Thoracic aorta (tissue), 2 donors: ENCODE measurements around the gene ADGRL3. TPM values are rescaled to one million over a fixed set of nuclear protein-coding genes. Genes with fewer than 3 reads are reported as not detected.

Source experiments
- ATAC-seq: fragments of 150-250 bp; one replicate; pipeline ENCODE4 v1.8.0; 2017; ENCODE audit warnings: low read depth; ENCODE audit not compliant: insufficient number of reproducible peaks, low FRiP score
- DNase-seq: peaks from one replicate; pipeline ENCODE4 v3.0.0-alpha.2; 2020; ENCODE audit warnings: low spot score
- H3K27ac ChIP-seq, 2 donors: fragments of 200-600 bp; sonication (generic); 1 replicate in 1 of 2; 2 replicates in 1 of 2; pipeline ENCODE4 v1.5.1; 2016; ENCODE audit warnings: mild to moderate bottlenecking in 2 of 2, moderate library complexity in 2 of 2
- H3K27me3 ChIP-seq: fragments of 200-600 bp; sonication (generic); replicated peaks from 2 replicates; pipeline ENCODE4 v1.6.0; 2016; ENCODE audit warnings: mild to moderate bottlenecking; ENCODE audit not compliant: insufficient read depth
- H3K36me3 ChIP-seq: fragments of 200-600 bp; sonication (generic); one replicate; pipeline ENCODE4 v1.5.1; 2016
- H3K4me1 ChIP-seq, 2 donors: fragments of 200-600 bp; sonication (generic); 1 replicate in 1 of 2; 2 replicates in 1 of 2; pipeline versions ENCODE4 v1.5.1 to v1.6.0; 2016; ENCODE audit warnings: low read depth in 2 of 2, mild to moderate bottlenecking in 1 of 2; ENCODE audit not compliant: control insufficient read depth in 1 of 2
- H3K4me3 ChIP-seq: fragments of 200-600 bp; sonication (generic); 2 replicates; pipeline ENCODE4 v1.5.1; 2016; ENCODE audit warnings: mild to moderate bottlenecking
- H3K9me3 ChIP-seq: fragments of 200-600 bp; sonication (generic); 2 replicates; pipeline ENCODE4 v1.5.1; 2016
- total RNA-seq, 2 donors: library from RNA; depleted of rRNA; stranded (reverse); fragments of >200 nt; gene quantifications; one replicate each; pipeline versions ENCODE4 v1.1.0 to v1.2.3, GENCODE V29; 2016
- TF ChIP-seq, protein P1 (sequence below): fragments of 200-600 bp; sonication (generic); IDR thresholded peaks from one replicate; pipeline ENCODE4 v1.5.1; 2019; ENCODE audit warnings: antibody characterized with exemption

Gene ADGRL3
- total RNA-seq, 2 donors from 2014 or later = 17.5 to 18.1 TPM

DNA sequence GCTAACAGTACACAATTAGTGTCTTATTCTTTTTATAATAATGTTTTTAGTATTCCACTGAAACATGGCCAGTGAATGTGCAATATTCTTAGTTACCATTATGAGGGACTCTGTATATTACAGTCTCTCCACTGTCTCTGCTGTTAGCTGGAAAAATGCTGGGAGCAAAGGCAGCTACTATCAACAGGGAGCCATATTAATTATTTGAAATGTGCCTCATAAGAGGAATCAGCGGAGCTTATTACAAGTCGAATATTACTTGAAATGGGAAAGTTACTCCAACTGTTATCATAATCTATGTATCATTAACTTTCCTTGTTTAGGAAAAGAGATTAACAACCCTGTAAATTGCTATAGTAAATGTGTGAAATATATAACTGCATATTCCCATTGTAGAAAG, 612.0 kb downstream of the ADGRL3 start:
- no peak for ATAC-seq
- TF ChIP-seq, protein P1, sequence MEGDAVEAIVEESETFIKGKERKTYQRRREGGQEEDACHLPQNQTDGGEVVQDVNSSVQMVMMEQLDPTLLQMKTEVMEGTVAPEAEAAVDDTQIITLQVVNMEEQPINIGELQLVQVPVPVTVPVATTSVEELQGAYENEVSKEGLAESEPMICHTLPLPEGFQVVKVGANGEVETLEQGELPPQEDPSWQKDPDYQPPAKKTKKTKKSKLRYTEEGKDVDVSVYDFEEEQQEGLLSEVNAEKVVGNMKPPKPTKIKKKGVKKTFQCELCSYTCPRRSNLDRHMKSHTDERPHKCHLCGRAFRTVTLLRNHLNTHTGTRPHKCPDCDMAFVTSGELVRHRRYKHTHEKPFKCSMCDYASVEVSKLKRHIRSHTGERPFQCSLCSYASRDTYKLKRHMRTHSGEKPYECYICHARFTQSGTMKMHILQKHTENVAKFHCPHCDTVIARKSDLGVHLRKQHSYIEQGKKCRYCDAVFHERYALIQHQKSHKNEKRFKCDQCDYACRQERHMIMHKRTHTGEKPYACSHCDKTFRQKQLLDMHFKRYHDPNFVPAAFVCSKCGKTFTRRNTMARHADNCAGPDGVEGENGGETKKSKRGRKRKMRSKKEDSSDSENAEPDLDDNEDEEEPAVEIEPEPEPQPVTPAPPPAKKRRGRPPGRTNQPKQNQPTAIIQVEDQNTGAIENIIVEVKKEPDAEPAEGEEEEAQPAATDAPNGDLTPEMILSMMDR = no peak
- Histone ChIP-seq H3K4me1 (no peaks in the 10 kb centered on the region), H3K36me3 (no peaks in the 10 kb centered on the region), H3K27ac (no peak overlapping the region), H3K4me3 (no peak overlapping the region), H3K9me3 (no peaks in the 10 kb centered on the region), H3K27me3 (no peaks in the 10 kb centered on the region)
- no peak for DNase-seq

DNA sequence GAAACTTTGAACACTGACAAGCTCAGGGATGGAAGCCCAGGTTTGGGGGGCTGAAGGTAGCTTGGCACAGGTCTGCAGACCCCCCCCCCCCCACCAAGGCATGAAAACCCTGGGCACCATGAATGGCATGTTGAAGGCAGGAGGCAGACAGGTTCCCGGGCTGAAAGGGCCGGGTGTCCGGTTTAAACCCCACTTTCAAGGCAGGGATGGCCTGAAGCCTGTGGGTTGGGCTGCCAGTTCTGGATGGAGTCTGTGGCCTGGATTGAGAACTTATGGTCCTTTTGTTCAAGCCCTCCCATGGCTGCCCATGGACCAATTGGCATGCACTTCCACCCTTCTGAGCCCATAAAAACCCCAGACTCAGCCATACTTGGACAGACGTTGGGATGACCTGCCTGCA, 616.9 kb downstream of the ADGRL3 start:
- TF ChIP-seq, protein P1 = no peak
- H3K4me3 ChIP-seq = no peak overlapping the region
- H3K27me3 ChIP-seq = no peaks in the 10 kb centered on the region
- DNase-seq = no peak
- no peak for ATAC-seq
- H3K27ac ChIP-seq = no peak overlapping the region
- H3K4me1 ChIP-seq = no peaks in the 10 kb centered on the region
- no peaks in the 10 kb centered on the region for H3K36me3 ChIP-seq
- no peaks in the 10 kb centered on the region for H3K9me3 ChIP-seq

DNA sequence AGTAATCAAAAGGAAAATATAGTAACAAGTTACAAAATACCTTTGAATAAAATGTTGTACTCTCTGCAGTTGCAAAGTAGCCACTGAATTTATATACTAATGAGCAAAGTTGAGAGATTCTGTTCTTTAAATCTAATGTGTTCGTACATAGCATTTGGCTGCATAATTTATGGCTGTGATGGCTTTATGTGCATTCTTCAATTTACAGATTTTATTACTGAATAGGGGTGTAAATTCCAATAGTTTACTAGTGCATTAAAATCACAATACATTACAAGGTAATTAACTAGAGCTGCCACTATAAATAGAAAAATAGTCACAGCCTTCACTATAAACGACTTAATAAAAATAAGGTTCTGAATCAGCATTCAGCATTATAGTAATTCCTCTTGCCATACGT, 620.0 kb downstream of the ADGRL3 start:
- DNase-seq = no peak
- H3K27ac ChIP-seq = no peak overlapping the region
- H3K27me3 ChIP-seq = no peaks in the 10 kb centered on the region
- H3K9me3 ChIP-seq = no peaks in the 10 kb centered on the region
- H3K4me3 ChIP-seq = no peak overlapping the region
- H3K36me3 ChIP-seq = no peaks in the 10 kb centered on the region
- no peaks in the 10 kb centered on the region for H3K4me1 ChIP-seq
- no peak for ATAC-seq
- TF ChIP-seq, protein P1 = no peak

DNA sequence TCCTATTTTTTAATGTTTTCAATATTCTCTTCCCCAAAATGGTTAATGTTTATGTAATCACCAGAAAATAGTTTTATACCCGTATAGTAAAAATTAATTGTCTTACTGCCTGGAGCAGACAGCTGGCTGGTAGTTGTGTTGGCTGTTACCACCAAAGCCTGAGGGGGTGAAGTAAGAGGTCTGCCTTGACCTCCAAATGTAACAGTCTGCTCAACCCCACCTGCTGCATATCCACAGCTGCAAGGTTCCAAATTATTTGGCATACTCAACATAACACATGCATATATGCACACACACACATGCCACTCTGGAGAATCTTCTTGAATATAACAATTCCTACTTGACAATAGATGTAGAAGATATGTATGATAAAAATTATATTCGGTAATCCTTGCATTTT, 624.3 kb downstream of the ADGRL3 start:
- H3K27ac ChIP-seq = no peak overlapping the region
- ATAC-seq (no peak), DNase-seq (no peak)
- H3K4me1 ChIP-seq = no peaks in the 10 kb centered on the region
- no peaks in the 10 kb centered on the region for H3K36me3 ChIP-seq
- no peak overlapping the region for H3K4me3 ChIP-seq
- H3K9me3 ChIP-seq = no peaks in the 10 kb centered on the region
- TF ChIP-seq, protein P1 = no peak
- no peaks in the 10 kb centered on the region for H3K27me3 ChIP-seq

DNA sequence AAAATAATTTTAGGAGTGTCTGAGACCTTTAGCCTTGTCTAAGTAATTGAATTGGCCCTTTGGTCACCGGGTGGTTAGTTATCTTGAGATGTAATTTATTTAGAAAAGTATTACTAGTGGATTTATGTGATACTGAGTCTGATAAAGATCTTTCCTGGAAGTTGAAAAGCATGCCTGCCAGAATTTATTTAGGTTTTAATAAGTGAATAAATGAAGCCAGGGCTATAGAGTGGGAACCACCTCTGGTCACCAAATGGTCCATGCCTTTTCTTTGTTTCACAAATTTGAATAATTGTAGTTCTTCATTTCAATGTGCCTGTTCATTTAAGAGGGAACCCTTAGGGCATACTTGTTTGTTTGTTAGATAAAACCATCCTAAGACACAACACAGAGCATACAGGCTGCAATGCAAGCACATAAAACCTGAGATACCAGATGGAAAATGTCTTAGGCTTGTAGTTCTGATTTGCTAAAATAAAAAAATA, 627.8 kb downstream of the ADGRL3 start:
- DNase-seq (no peak), ATAC-seq (no peak)
- Histone ChIP-seq H3K4me1 (no peaks in the 10 kb centered on the region), H3K27ac (no peak overlapping the region), H3K36me3 (no peaks in the 10 kb centered on the region), H3K4me3 (no peak overlapping the region), H3K27me3 (no peaks in the 10 kb centered on the region), H3K9me3 (no peaks in the 10 kb centered on the region)
- TF ChIP-seq, protein P1 = no peak
